ENCODE results near the gene PTPRN2. TPM values are rescaled to one million over a fixed set of nuclear protein-coding genes. Genes with fewer than 3 reads are reported as not detected.

The PTPRN2 gene
- total and polyA plus RNA-seq, 9 of the 15 experiments (the other 6 are each of a cell fraction or from before 2014, with no cell fraction given) = not detected

DNA sequence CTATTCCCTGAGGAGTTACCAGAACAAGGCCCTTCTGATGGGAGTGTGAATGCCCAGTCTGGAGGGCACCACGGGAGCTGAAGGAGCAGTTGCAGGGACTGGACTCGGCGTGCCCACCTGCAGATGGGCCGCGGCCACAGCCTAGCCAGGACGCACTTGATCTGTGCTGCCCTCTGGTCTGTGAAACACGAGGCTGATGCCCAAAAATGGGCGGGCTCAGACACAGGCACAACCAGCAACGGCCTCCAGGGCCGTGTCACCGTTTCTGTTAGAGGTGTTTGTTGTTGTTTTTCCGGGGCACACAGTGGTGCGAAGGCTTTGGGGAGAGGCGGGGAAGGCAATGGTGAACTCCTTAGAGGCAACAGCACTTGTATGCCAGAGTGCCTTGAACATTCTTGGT, 1015.0 kb downstream of the PTPRN2 start:
- BruUV-seq (replicated peaks) = no TSS peak
- Histone ChIP-seq H4K20me1 (replicated peaks; ENCODE audit: control insufficient read depth, insufficient read depth, low read length) (no peaks in the 10 kb centered on the region; the same call in 1 of the 2 replicates), H3K27me3 (ENCODE audit: control insufficient read depth in 2 of 2, insufficient read depth in 2 of 2, low read length in 2 of 2) (peaks cover 85 to 87% of the 10 kb centered on the region in 2 experiments), H3K9me3 (replicated peaks; ENCODE audit: control insufficient read depth, insufficient read depth, low read depth, low read length) (no peaks in the 10 kb centered on the region), H2AFZ (ENCODE audit: low read depth, low read length) (no peak overlapping the region), H3K9ac (ENCODE audit: insufficient read depth in 1 of 2, low read depth in 2 of 2, low read length in 2 of 2) (no peak overlapping the region), H3K4me3 (no peak overlapping the region), H3K79me2 (ENCODE audit: control insufficient read depth, insufficient read depth, low read length) (no peaks in the 10 kb centered on the region), H3K27ac (ENCODE audit: extremely low read depth, low read depth, low read length) (no peak overlapping the region), H3K36me3 (ENCODE audit: control insufficient read depth, insufficient read depth, low read length) (no peaks in the 10 kb centered on the region), H3K4me1 (replicated peaks in 1 of 2; ENCODE audit: control insufficient read depth in 2 of 2, insufficient read depth in 2 of 2, low read length in 2 of 2) (peaks cover 0 to 6% of the 10 kb centered on the region in 2 experiments; a peak in 2 of 5 replicates), H3K9me1 (ENCODE audit: control insufficient read depth, insufficient read depth, low read length) (no peaks in the 10 kb centered on the region), H3K4me2 (ENCODE audit: insufficient read depth, low read length) (no peak overlapping the region)
- in situ Hi-C loops (cut with MboI) = no loop called here
- DNase-seq (ENCODE audit: extremely low read depth in 1 of 4, low spot score in 3 of 4) = no peak
- ChIA-PET POLR2A (interaction anchor here (0.7 kb wide), 2 partner anchors 1220 to 1428 kb away, joined by 3 to 4 read pairs; no protein-coding TSS in a partner anchor), CTCF (ENCODE audit: low intra/inter-chr PET ratio) (no interaction called here)
- ATAC-seq = no peak
- TF ChIP-seq, protein P1, sequence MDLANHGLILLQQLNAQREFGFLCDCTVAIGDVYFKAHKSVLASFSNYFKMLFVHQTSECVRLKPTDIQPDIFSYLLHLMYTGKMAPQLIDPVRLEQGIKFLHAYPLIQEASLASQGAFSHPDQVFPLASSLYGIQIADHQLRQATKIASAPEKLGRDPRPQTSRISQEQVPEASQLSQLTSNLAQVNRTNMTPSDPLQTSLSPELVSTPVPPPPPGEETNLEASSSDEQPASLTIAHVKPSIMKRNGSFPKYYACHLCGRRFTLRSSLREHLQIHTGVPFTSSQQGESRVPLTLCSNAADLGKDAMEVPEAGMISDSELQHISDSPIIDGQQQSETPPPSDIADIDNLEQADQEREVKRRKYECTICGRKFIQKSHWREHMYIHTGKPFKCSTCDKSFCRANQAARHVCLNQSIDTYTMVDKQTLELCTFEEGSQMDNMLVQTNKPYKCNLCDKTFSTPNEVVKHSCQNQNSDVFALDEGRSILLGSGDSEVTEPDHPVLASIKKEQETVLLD (IDR thresholded peaks at IDR 0.05) = no peak
- TF ChIP-seq ADNP (tag; IDR thresholded peaks at IDR 0.05) = no peak
- TF ChIP-seq, protein P2, sequence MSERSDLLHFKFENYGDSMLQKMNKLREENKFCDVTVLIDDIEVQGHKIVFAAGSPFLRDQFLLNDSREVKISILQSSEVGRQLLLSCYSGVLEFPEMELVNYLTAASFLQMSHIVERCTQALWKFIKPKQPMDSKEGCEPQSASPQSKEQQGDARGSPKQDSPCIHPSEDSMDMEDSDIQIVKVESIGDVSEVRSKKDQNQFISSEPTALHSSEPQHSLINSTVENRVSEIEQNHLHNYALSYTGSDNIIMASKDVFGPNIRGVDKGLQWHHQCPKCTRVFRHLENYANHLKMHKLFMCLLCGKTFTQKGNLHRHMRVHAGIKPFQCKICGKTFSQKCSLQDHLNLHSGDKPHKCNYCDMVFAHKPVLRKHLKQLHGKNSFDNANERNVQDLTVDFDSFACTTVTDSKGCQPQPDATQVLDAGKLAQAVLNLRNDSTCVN (CRISPR knock-in tag; IDR thresholded peaks at IDR 0.05) = no peak
- no peak for TF ChIP-seq SRSF7 (optimal IDR thresholded peaks at IDR 0.05; ENCODE audit: low read depth, low read length)
- TF ChIP-seq ZC3H8 (IDR thresholded peaks at IDR 0.05) = no peak
- no peak for TF ChIP-seq STAG1 (CRISPR knock-in tag; IDR thresholded peaks at IDR 0.05; ENCODE audit: borderline replicate concordance)
- TF ChIP-seq, protein P3, sequence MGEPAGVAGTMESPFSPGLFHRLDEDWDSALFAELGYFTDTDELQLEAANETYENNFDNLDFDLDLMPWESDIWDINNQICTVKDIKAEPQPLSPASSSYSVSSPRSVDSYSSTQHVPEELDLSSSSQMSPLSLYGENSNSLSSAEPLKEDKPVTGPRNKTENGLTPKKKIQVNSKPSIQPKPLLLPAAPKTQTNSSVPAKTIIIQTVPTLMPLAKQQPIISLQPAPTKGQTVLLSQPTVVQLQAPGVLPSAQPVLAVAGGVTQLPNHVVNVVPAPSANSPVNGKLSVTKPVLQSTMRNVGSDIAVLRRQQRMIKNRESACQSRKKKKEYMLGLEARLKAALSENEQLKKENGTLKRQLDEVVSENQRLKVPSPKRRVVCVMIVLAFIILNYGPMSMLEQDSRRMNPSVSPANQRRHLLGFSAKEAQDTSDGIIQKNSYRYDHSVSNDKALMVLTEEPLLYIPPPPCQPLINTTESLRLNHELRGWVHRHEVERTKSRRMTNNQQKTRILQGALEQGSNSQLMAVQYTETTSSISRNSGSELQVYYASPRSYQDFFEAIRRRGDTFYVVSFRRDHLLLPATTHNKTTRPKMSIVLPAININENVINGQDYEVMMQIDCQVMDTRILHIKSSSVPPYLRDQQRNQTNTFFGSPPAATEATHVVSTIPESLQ (CRISPR knock-in tag; IDR thresholded peaks at IDR 0.05) = no peak
- TF ChIP-seq MCM3 (IDR thresholded peaks at IDR 0.05) = no peak
- intact Hi-C loops (cut with micrococcal nuclease) = no loop called here
- 0% methylated on average over 14 of the region's 14 CpGs for WGBS (ENCODE audit: insufficient coverage, low coverage, missing lambda C conversion rate)
- FAIRE-seq = no peak
